Endothelial cell of umbilical vein (primary cell): ENCODE data around the gene SORCS2. TPM values are rescaled to one million over a fixed set of nuclear protein-coding genes. Genes with fewer than 3 reads are reported as not detected.

Source experiments
- BruUV-seq: library from RNA; stranded (reverse); fragments of 400-500 nt; replicated peaks from 2 replicates; lab custom pipeline; 2021; lab: Mats Ljungman, UMichigan
- CTCF ChIA-PET: fragments of 300-600, 350-600 bp; sonication (Branson Sonifier 250); formaldehyde crosslinking; loops from one replicate; lab custom pipeline; 2021; ENCODE audit warnings: antibody characterized with exemption, inconsistent platforms; lab: Charles Lee
- POLR2A ChIA-PET: fragments of 300-600, 350-600 bp; sonication (Branson Sonifier 250); formaldehyde crosslinking; loops from one replicate; lab custom pipeline; 2021; ENCODE audit warnings: antibody characterized with exemption, inconsistent platforms; lab: Charles Lee
- DNase-seq: peaks from one replicate; pipeline ENCODE4 v3.0.0-alpha.2; 2011; ENCODE audit warnings: low read depth, low spot score
- FAIRE-seq: peaks from 2 replicates; lab custom pipeline; 2011; peaks lifted over from hg19 to GRCh38; lab: Jason Lieb, UNC
- H2AFZ ChIP-seq: 2 replicates; pipeline ENCODE4 v1.6.0; 2012; ENCODE audit warnings: low read depth, low read length, control low read depth, inconsistent platforms
- H3K27ac ChIP-seq: 2 replicates; pipeline ENCODE4 v1.5.1; 2011; ENCODE audit warnings: low read depth, mild to moderate bottlenecking, control low read depth, low read length, moderate library complexity; ENCODE audit not compliant: insufficient read depth
- H3K27me3 ChIP-seq, 2 experiments: 2 replicates each; pipeline versions ENCODE4 v1.6.0 to v1.6.1; 2011; ENCODE audit warnings: low read length in 2 of 2, mixed read lengths in 1 of 2; ENCODE audit not compliant: control insufficient read depth in 2 of 2, insufficient read depth in 2 of 2
- H3K36me3 ChIP-seq, 2 experiments: 2 replicates in 1 of 2; 3 replicates in 1 of 2; pipeline ENCODE4 v1.5.1; 2011; ENCODE audit warnings: low read length in 2 of 2, mild to moderate bottlenecking in 1 of 2, moderate library complexity in 1 of 2; ENCODE audit not compliant: control insufficient read depth in 2 of 2, insufficient read depth in 2 of 2; ENCODE audit errors: extremely low read depth in 1 of 2
- H3K4me1 ChIP-seq: 3 replicates; pipeline ENCODE4 v1.5.1; 2011; ENCODE audit warnings: mild to moderate bottlenecking, low read length; ENCODE audit not compliant: control insufficient read depth, insufficient read depth; ENCODE audit errors: extremely low read depth
- H3K4me2 ChIP-seq: 2 replicates; pipeline ENCODE4 v1.6.1; 2011; ENCODE audit warnings: low read length, control low read depth, mixed read lengths; ENCODE audit not compliant: insufficient read depth
- H3K4me3 ChIP-seq, 3 experiments: fragments of 200-600 bp in 1 of 3; sonication (generic), shearing (Covaris generic) in 1 of 3; replicated peaks in 1 of 3; 2 replicates each; pipeline ENCODE4 v1.5.1; 2011 to 2016; ENCODE audit warnings: control low read depth in 3 of 3, low read length in 3 of 3, mild to moderate bottlenecking in 2 of 3, inconsistent platforms in 1 of 3, low read depth in 1 of 3, moderate library complexity in 1 of 3; ENCODE audit not compliant: insufficient read depth in 1 of 3
- H3K79me2 ChIP-seq: 2 replicates; pipeline ENCODE4 v1.6.0; 2012; ENCODE audit warnings: low read length, inconsistent platforms; ENCODE audit not compliant: control insufficient read depth, insufficient read depth
- H3K9ac ChIP-seq: replicated peaks from 2 replicates; pipeline ENCODE3; 2011; ENCODE audit warnings: low read length, control low read depth; ENCODE audit not compliant: insufficient read depth; ENCODE audit errors: extremely low read depth
- H3K9me1 ChIP-seq: replicated peaks from 3 replicates; pipeline ENCODE4 v1.6.0; 2011; ENCODE audit warnings: mild to moderate bottlenecking, low read length; ENCODE audit not compliant: control insufficient read depth, insufficient read depth; ENCODE audit errors: extremely low read depth
- H3K9me3 ChIP-seq: replicated peaks from 2 replicates; pipeline ENCODE4 v1.5.1; 2012; ENCODE audit warnings: low read length, inconsistent platforms; ENCODE audit not compliant: control insufficient read depth, insufficient read depth
- H4K20me1 ChIP-seq: replicated peaks from 2 replicates; pipeline ENCODE3; 2011; ENCODE audit warnings: mild to moderate bottlenecking, low read length; ENCODE audit not compliant: control insufficient read depth, insufficient read depth; ENCODE audit errors: extremely low read depth
- CTCF ChIP-seq, 2 donors: IDR thresholded peaks; 1 replicate in 1 of 2; 2 replicates in 1 of 2; pipeline ENCODE4 v1.5.1; 2011; ENCODE audit warnings: low read length in 2 of 2, mild to moderate bottlenecking in 2 of 2, moderate library complexity in 2 of 2, control low read depth in 1 of 2, inconsistent platforms in 1 of 2, low read depth in 1 of 2; ENCODE audit not compliant: insufficient read depth in 1 of 2; ENCODE audit errors: extremely low read depth in 1 of 2
- EZH2 ChIP-seq: IDR thresholded peaks from 2 replicates; pipeline ENCODE4 v1.6.1; 2012; ENCODE audit warnings: borderline replicate concordance, low read depth, mild to moderate bottlenecking, moderate library complexity, low read length, inconsistent platforms; ENCODE audit not compliant: severe bottlenecking
- FOS ChIP-seq: IDR thresholded peaks from 2 replicates; pipeline ENCODE4 v1.6.1; 2011; ENCODE audit warnings: mild to moderate bottlenecking, low read length, moderate library complexity, borderline replicate concordance; ENCODE audit not compliant: insufficient read depth
- GATA2 ChIP-seq: IDR thresholded peaks from 2 replicates; pipeline ENCODE4 v1.7.0; 2011; ENCODE audit warnings: low read depth, mild to moderate bottlenecking, moderate library complexity, mixed read lengths, low read length; ENCODE audit not compliant: insufficient read length, insufficient read depth
- JUN ChIP-seq: IDR thresholded peaks from 2 replicates; pipeline ENCODE4 v1.6.1; 2011; ENCODE audit warnings: borderline replicate concordance, low read depth; ENCODE audit not compliant: insufficient read length, insufficient read depth
- MAX ChIP-seq: IDR thresholded peaks from 2 replicates; pipeline ENCODE4 v1.6.1; 2011; ENCODE audit not compliant: insufficient read depth, insufficient read length
- MYC ChIP-seq: IDR thresholded peaks from one replicate; pipeline ENCODE4 v1.6.1; 2011; ENCODE audit warnings: mild to moderate bottlenecking, low read depth, low read length
- POLR2A ChIP-seq: IDR thresholded peaks from 2 replicates; pipeline ENCODE4 v1.6.1; 2012; ENCODE audit warnings: low read depth, mild to moderate bottlenecking, control low read depth, low read length
- POLR2AphosphoS5 ChIP-seq: IDR thresholded peaks from 2 replicates; pipeline ENCODE4 v1.6.1; 2012; ENCODE audit warnings: low read depth, mild to moderate bottlenecking, control low read depth, low read length, moderate library complexity; ENCODE audit not compliant: insufficient read depth
- dilution Hi-C: fragments of 300-500 bp; cut with MboI; formaldehyde crosslinking; loops from one replicate; pipeline ENCODE4 v1.15.0; 2019; ENCODE audit warnings: low sequenced_read_pairs; ENCODE audit not compliant: extremely low pct_ligation_motif_present
- intact Hi-C: fragments of 100-400 bp; cut with micrococcal nuclease; formaldehyde crosslinking; loops from one replicate; pipeline ENCODE4 v1.10.0; 2022
- polyA plus RNA-seq, 4 experiments: library from polyadenylated mRNA; depleted of rRNA in 3 of 4; stranded (reverse) in 3 of 4; unstranded in 1 of 4; fragments of >200 nt; gene quantifications; 2 replicates each; pipeline versions ENCODE4 v1.2.1 to v1.2.3, GENCODE V29; 2011 to 2012; ENCODE audit warnings: missing spikeins in 1 of 4
- total RNA-seq: library from RNA; stranded (reverse); gene quantifications from 2 replicates; pipeline ENCODE4 v1.2.3, GENCODE V29; 2021

Gene SORCS2
- total and polyA plus RNA-seq, 2 donors (not counting 3 experiments of a cell fraction or from before 2014, with no cell fraction given), result not detected

- CTCF ChIA-PET, result no interaction called here
- Histone ChIP-seq H3K4me3 (no peak overlapping the region), H3K27me3 (no peaks in the 10 kb centered on the region), H3K9me3 (no peaks in the 10 kb centered on the region), H3K9me1 (no peaks in the 10 kb centered on the region), H3K9ac (no peak overlapping the region), H3K4me1 (no peaks in the 10 kb centered on the region), H4K20me1 (no peaks in the 10 kb centered on the region), H3K27ac (no peak overlapping the region), H2AFZ (no peak overlapping the region), H3K4me2 (no peak overlapping the region), H3K79me2 (no peaks in the 10 kb centered on the region), H3K36me3 (no peaks in the 10 kb centered on the region)
- DNase-seq (no peak), FAIRE-seq (no peak)
- BruUV-seq, result no TSS peak
- TF ChIP-seq CTCF (IDR thresholded peaks at IDR 0.05; ENCODE audit: extremely low read depth in 1 of 2, insufficient read depth in 1 of 2, low read depth in 1 of 2, low read length in 2 of 2) (no peak), MAX (no peak), POLR2AphosphoS5 (no peak), GATA2 (no peak), EZH2 (no peak), POLR2A (no peak), JUN (no peak), MYC (no peak), FOS (no peak)
- intact Hi-C loops (no loop called here), dilution Hi-C loops (no loop called here)
- POLR2A ChIA-PET, result no interaction called here
Measured at GRCh38 chr4:7399440-7400234, 207.3 kb downstream of the SORCS2 start.
